ENCODE measurements around the gene KIFC1. TPM values are rescaled to one million over a fixed set of nuclear protein-coding genes. Genes with fewer than 3 reads are reported as not detected.

Gene KIFC1
- total and polyA plus RNA-seq, 12 donors: 0.09 to 6.1 (median 0.35) TPM; not detected in 2

DNA sequence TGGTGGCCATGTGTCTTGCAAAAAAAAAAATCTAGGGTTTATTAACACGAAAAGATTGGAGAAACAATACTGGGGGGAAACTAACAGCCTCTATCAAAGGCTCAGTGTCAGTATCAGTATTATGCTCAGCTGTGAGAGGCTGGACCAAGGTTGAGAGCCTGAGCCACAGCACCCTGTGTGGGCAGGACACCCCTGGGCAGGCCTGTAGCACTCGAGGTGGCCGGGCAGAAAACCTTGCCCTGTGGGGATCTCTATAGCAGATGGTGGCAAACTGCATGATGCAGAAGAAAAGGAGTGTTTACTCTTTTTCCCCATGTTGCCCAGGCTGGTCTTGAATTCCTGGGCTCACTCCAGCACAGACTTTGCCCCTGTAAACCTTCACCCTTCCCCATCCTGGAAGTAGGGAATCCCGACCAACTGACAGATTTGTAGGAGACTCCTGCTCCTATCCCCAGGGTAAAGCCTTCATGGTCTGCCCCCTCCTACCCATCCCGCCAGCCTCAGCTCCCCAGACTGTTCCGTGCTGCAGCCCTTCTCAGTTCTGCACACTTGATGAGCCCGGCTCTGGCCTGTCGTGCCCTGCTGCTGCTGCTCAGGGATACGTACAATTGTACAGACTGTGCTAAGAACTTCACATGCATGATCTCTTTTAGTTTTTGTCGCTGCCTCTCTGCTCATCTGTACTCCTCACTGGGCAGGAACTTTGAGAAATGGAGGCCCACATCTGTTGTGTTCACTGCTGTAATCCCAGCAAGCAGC lies 8.0 kb upstream of the KIFC1 start:
- H3K36me3 ChIP-seq: no peaks in the 10 kb centered on the region
- ATAC-seq (no peak), DNase-seq (no peak)
- no peaks in the 10 kb centered on the region for H3K4me1 ChIP-seq
- intact Hi-C loops (cut with DNase I): no loop called here
- no peak overlapping the region for H3K4me3 ChIP-seq
- H3K27me3 ChIP-seq: no peaks in the 10 kb centered on the region
- 74 to 77% methylated on average over 10 of the region's 10 CpGs for WGBS, 2 donors
- no peak overlapping the region for H3K27ac ChIP-seq
- TF ChIP-seq, protein P1, sequence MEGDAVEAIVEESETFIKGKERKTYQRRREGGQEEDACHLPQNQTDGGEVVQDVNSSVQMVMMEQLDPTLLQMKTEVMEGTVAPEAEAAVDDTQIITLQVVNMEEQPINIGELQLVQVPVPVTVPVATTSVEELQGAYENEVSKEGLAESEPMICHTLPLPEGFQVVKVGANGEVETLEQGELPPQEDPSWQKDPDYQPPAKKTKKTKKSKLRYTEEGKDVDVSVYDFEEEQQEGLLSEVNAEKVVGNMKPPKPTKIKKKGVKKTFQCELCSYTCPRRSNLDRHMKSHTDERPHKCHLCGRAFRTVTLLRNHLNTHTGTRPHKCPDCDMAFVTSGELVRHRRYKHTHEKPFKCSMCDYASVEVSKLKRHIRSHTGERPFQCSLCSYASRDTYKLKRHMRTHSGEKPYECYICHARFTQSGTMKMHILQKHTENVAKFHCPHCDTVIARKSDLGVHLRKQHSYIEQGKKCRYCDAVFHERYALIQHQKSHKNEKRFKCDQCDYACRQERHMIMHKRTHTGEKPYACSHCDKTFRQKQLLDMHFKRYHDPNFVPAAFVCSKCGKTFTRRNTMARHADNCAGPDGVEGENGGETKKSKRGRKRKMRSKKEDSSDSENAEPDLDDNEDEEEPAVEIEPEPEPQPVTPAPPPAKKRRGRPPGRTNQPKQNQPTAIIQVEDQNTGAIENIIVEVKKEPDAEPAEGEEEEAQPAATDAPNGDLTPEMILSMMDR (IDR thresholded peaks at IDR 0.05): no peak
- H3K9me3 ChIP-seq: no peaks in the 10 kb centered on the region

DNA sequence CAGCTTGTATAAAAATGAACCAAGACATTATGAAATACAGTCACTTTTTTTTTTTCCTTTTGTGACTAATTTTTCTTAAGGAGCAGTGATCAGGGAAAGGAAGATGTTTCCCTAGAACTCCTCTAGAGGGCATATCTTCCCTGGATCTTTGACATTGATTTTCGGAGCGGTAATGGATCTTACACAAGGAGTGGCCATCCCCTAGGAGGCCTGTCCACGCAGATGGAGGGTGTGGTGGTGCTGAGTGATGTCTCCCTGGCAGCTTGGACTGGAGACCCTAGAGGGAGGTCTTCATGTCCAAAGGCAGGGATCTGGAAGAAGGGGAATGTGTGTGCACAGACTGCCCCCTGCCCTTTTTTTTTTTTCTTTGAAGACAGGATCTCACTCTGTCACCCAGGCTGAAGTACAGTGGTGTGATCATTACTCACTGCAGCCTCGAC lies 7.0 kb upstream of the KIFC1 start:
- TF ChIP-seq, protein P1 (IDR thresholded peaks at IDR 0.05): peak in 6 of 9 donors; percentile 6 to 42 (median 30)
- no peaks in the 10 kb centered on the region for H3K27me3 ChIP-seq
- 31 to 32% methylated on average over 4 of the region's 4 CpGs for WGBS, 2 donors
- no peak overlapping the region for H3K27ac ChIP-seq
- no peak for DNase-seq
- intact Hi-C loops (cut with DNase I): no loop called here
- H3K4me1 ChIP-seq: no peaks in the 10 kb centered on the region
- no peaks in the 10 kb centered on the region for H3K36me3 ChIP-seq
- peak in 1 of 8 donors; percentile 31 for ATAC-seq
- no peak overlapping the region for H3K4me3 ChIP-seq
- no peaks in the 10 kb centered on the region for H3K9me3 ChIP-seq

DNA sequence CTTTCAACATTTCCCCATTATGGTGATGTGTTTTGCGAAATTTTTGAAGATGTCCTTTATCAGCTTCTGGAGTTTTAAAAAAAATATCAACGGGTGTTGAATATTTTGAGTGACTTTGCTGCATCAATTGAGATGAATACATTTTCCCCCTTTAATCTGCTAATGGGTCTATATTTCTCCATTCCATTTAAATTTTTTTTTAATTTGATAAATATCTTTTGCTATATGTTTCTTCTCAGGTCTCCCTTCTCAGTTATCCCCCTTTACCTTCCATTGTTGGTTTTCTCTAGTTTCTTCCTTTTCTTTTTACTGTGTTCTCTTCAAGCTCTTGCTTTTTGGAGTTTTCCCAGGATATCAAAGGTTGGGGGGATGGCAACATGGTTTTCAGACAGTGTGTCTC lies 1.4 kb upstream of the KIFC1 start:
- TF ChIP-seq, protein P1 (IDR thresholded peaks at IDR 0.05): no peak
- intact Hi-C loops (cut with DNase I): loop anchor here in 4 of 10 donors (2.0 to 10.0 kb wide), 5 partner anchors 21 to 185 kb away; partner anchors contain the start of genes PHF1 (in 1 of the 4) and ZBTB9 (in 1 of the 4)

DNA sequence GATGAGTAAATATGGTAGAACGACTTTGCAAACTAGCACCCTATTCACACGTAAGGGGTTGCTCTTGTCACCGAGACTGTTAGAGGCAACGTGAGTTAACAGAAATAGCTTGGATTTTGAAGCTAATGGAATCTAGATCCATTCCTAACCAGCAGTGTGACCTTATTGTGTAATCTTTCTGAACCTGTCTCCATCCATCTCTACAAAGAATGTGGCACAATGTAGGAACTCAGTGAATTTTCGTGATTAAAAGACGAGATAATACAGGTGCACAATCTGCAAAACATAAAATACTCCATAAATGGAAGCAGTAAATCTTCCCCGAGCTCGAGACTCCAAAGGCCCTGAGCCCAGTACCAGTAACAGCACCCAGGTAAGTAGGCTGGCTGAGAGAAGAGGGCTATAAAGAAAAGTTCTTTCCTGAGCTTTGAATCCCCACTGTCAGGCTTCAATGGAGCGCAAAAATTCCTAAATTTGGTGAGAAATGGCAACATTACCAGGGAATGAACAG lies 801 bp upstream of the KIFC1 start:
- TF ChIP-seq, protein P1 (IDR thresholded peaks at IDR 0.05): no peak
- intact Hi-C loops (cut with DNase I): loop anchor here in 5 of 10 donors (1.0 to 10.0 kb wide), 8 partner anchors 19 to 184 kb away; partner anchors contain the start of genes PHF1 (in 1 of the 5) and ZBTB9 (in 1 of the 5)
- no peaks in the 10 kb centered on the region for H3K9me3 ChIP-seq
- WGBS, 2 donors: 78 to 80% methylated on average over 9 of the region's 9 CpGs
- ATAC-seq (no peak), DNase-seq (no peak)
- no peaks in the 10 kb centered on the region for H3K36me3 ChIP-seq
- peak overlapping the region in 8 of 10 donors; percentile 7 to 76 (median 60) for H3K4me3 ChIP-seq
- H3K4me1 ChIP-seq: peaks cover 6 to 41% (median 9%) of the 10 kb centered on the region in 9 donors
- peak overlapping the region; percentile 26 to 93 (median 86) for H3K27ac ChIP-seq
- no peaks in the 10 kb centered on the region for H3K27me3 ChIP-seq

More for the DNA sequence above, 1.4 kb upstream of the KIFC1 start:
- Histone ChIP-seq H3K4me3 (no peak overlapping the region), H3K27me3 (no peaks in the 10 kb centered on the region), H3K9me3 (no peaks in the 10 kb centered on the region), H3K27ac (no peak overlapping the region), H3K4me1 (peaks cover 6 to 40% (median 9%) of the 10 kb centered on the region in 9 donors), H3K36me3 (no peaks in the 10 kb centered on the region)
- 90 to 95% methylated on average over 2 of the region's 2 CpGs for WGBS, 2 donors
- no peak for DNase-seq
- ATAC-seq: no peak
